Fibroblast of lung (primary cell): Measurements from ENCODE around the gene KCNG1. TPM values are rescaled to one million over a fixed set of nuclear protein-coding genes. Genes with fewer than 3 reads are reported as not detected.
A peak's percentile ranks its signal among the peaks of the same experiment; 100 is the strongest.

Experiments
- DNase-seq, 2 donors: peaks; one replicate each; pipeline versions ENCODE4 v3.0.0 to v3.0.0-alpha.2; 2010; ENCODE audit warnings: low read depth in 2 of 2
- H2AFZ ChIP-seq: 2 replicates; pipeline ENCODE4 v1.5.1; 2012; ENCODE audit warnings: low read length, control low read depth, inconsistent platforms
- H3K27ac ChIP-seq: 2 replicates; pipeline ENCODE4 v1.5.1; 2011; ENCODE audit warnings: low read length, control low read depth; ENCODE audit not compliant: insufficient read depth
- H3K27me3 ChIP-seq: 2 replicates; pipeline ENCODE4 v1.5.1; 2011; ENCODE audit warnings: mild to moderate bottlenecking, low read length; ENCODE audit not compliant: control insufficient read depth, insufficient read depth
- H3K36me3 ChIP-seq: 2 replicates; pipeline ENCODE4 v1.5.1; 2011; ENCODE audit warnings: low read length; ENCODE audit not compliant: control insufficient read depth, insufficient read depth
- H3K4me1 ChIP-seq: 2 replicates; pipeline ENCODE4 v1.5.1; 2011; ENCODE audit warnings: low read length; ENCODE audit not compliant: control insufficient read depth, insufficient read depth; ENCODE audit errors: extremely low read depth
- H3K4me2 ChIP-seq: 2 replicates; pipeline ENCODE4 v1.5.1; 2011; ENCODE audit warnings: low read length, control low read depth; ENCODE audit not compliant: insufficient read depth; ENCODE audit errors: extremely low read depth
- H3K4me3 ChIP-seq, 4 experiments: fragments of 200-600 bp in 1 of 4; sonication (generic) in 1 of 4; replicated peaks in 1 of 4; 2 replicates each; pipeline ENCODE4 v1.5.1; 2011 to 2016; ENCODE audit warnings: low read length in 4 of 4, low read depth in 3 of 4, mild to moderate bottlenecking in 3 of 4, control low read depth in 2 of 4, inconsistent platforms in 1 of 4, mixed read lengths in 1 of 4; ENCODE audit not compliant: insufficient read depth in 1 of 4; ENCODE audit errors: control extremely low read depth in 1 of 4
- H3K79me2 ChIP-seq: 2 replicates; pipeline ENCODE4 v1.5.1; 2012; ENCODE audit warnings: mild to moderate bottlenecking, low read length, inconsistent platforms; ENCODE audit not compliant: control insufficient read depth, insufficient read depth
- H3K9ac ChIP-seq: 2 replicates; pipeline ENCODE4 v1.5.1; 2011; ENCODE audit warnings: mild to moderate bottlenecking, low read length, control low read depth; ENCODE audit not compliant: insufficient read depth
- H3K9me3 ChIP-seq: 2 replicates; pipeline ENCODE4 v1.5.1; 2012; ENCODE audit warnings: low read depth, low read length; ENCODE audit not compliant: control insufficient read depth, insufficient read depth
- H4K20me1 ChIP-seq: 2 replicates; pipeline ENCODE4 v1.5.1; 2011; ENCODE audit warnings: low read length; ENCODE audit not compliant: control insufficient read depth, insufficient read depth; ENCODE audit errors: extremely low read depth
- EZH2 ChIP-seq: IDR thresholded peaks from 2 replicates; pipeline ENCODE4 v1.5.1; 2012; ENCODE audit warnings: low read length, control low read depth, mild to moderate bottlenecking; ENCODE audit errors: missing control alignments
- polyA plus RNA-seq, 2 donors: library from polyadenylated mRNA; depleted of rRNA in 1 of 2; stranded (reverse) in 1 of 2; unstranded in 1 of 2; fragments of >200 nt; gene quantifications; 2 replicates each; pipeline ENCODE4 v1.2.1, GENCODE V29; 2011 to 2012; ENCODE audit warnings: missing spikeins in 1 of 2
- total RNA-seq: library from RNA; depleted of rRNA; stranded (reverse); fragments of >200 nt; gene quantifications from 2 replicates; pipeline ENCODE4 v1.2.1, GENCODE V29; 2014
- TF ChIP-seq, protein P1 (sequence below), 2 donors: IDR thresholded peaks in 1 of 2; conservative IDR thresholded peaks in 1 of 2; 1 replicate in 1 of 2; 2 replicates in 1 of 2; pipeline ENCODE4 v1.5.1; 2011 to 2012; ENCODE audit warnings: low read length in 2 of 2, control low read depth in 1 of 2, inconsistent platforms in 1 of 2, low read depth in 1 of 2, mild to moderate bottlenecking in 1 of 2

Gene KCNG1
- total and polyA plus RNA-seq, 2 donors (not counting 1 experiment from before 2014, with no cell fraction given): 1.8 to 9.9 TPM

DNA sequence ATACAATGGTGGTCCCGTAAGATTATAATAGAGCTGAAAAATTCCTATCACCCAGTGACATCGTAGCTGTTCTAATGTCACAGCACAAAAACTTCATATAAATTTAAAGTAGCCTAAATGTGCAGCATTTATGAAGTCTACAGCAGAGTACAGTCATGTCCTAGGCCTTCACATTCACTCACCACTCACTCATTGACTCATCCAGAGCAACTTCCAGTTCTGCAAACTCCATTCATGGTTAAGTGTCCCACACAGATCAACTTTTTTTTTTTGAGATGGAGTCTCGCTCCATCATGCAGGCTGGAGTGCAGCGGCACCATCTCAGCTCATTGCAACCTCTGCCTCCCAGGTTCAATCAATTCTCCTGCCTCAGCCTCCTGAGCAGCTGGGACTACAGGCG, 20.9 kb upstream of the KCNG1 start:
- TF ChIP-seq, protein P1, sequence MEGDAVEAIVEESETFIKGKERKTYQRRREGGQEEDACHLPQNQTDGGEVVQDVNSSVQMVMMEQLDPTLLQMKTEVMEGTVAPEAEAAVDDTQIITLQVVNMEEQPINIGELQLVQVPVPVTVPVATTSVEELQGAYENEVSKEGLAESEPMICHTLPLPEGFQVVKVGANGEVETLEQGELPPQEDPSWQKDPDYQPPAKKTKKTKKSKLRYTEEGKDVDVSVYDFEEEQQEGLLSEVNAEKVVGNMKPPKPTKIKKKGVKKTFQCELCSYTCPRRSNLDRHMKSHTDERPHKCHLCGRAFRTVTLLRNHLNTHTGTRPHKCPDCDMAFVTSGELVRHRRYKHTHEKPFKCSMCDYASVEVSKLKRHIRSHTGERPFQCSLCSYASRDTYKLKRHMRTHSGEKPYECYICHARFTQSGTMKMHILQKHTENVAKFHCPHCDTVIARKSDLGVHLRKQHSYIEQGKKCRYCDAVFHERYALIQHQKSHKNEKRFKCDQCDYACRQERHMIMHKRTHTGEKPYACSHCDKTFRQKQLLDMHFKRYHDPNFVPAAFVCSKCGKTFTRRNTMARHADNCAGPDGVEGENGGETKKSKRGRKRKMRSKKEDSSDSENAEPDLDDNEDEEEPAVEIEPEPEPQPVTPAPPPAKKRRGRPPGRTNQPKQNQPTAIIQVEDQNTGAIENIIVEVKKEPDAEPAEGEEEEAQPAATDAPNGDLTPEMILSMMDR (conservative IDR thresholded peaks at IDR 0.05 in 1 of 2, IDR thresholded peaks at IDR 0.05 in 1 of 2; ENCODE audit: low read depth in 1 of 2, low read length in 2 of 2): no peak
- no peak for TF ChIP-seq EZH2
- Histone ChIP-seq H3K27me3 (peaks cover 2% of the 10 kb centered on the region), H3K9ac (no peak overlapping the region), H3K27ac (no peak overlapping the region), H3K79me2 (no peaks in the 10 kb centered on the region), H3K9me3 (no peaks in the 10 kb centered on the region), H3K4me2 (no peak overlapping the region), H2AFZ (no peak overlapping the region), H3K4me3 (no peak overlapping the region), H3K4me1 (no peaks in the 10 kb centered on the region), H3K36me3 (no peaks in the 10 kb centered on the region), H4K20me1 (no peaks in the 10 kb centered on the region)
- DNase-seq: peak; percentile 38 to 78

DNA sequence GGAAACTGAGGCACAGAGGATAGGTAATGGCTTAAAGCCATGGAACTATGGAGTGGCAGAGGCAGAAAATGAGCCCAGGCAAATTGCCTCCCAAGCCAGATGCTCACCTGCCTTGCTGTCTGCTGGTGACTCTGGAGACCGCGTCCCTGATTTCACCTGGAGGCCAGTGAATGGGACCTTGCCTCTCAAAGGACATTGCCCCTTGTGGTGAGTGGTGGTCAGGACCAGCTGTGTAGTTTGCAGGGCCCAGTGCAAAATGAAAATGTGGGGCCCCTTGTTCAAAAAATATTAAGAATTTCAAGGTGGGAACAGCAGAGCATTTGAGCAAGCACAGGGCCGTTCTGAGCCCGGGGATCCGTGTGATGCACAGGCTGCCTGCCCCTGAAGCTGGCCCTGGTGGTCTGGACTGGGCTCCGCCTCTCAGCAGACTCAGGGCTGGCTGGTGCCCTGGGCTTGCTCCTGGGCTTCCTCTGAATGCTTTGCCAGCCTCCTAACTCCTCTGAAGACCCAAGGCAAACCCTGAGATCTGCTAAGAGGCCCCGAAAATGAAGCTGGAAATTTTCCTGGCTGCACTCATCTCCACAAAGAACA, 19.8 kb upstream of the KCNG1 start:
- Histone ChIP-seq H3K27me3 (peaks cover 2% of the 10 kb centered on the region), H3K36me3 (no peaks in the 10 kb centered on the region), H3K4me2 (no peak overlapping the region), H4K20me1 (no peaks in the 10 kb centered on the region), H2AFZ (no peak overlapping the region), H3K79me2 (no peaks in the 10 kb centered on the region), H3K4me1 (no peaks in the 10 kb centered on the region), H3K27ac (no peak overlapping the region), H3K9me3 (no peaks in the 10 kb centered on the region), H3K4me3 (no peak overlapping the region), H3K9ac (no peak overlapping the region)
- no peak for TF ChIP-seq EZH2
- TF ChIP-seq, protein P1 (conservative IDR thresholded peaks at IDR 0.05 in 1 of 2, IDR thresholded peaks at IDR 0.05 in 1 of 2; ENCODE audit: low read depth in 1 of 2, low read length in 2 of 2): peak in 1 of 2 donors; percentile 20
- DNase-seq: no peak

DNA sequence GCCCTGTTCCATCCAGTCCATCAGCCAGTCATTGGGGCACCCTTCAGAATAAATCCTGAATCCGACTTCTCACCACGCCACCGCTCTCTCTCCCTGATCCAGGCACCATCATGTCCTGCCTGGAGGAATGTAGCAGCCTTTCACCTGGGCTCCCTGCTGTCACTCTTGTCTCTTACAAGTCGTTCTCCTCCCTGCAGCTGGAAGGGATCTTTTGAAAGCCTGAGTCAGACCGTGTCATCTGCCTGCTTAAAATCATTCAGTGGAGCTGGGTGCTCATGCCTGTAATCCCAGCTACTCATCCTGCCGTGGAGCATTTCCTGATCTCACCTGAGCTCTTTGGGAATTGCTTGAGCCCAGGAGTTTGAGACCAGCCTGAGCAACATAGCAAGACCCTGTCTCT, 19.2 kb upstream of the KCNG1 start:
- no peaks in the 10 kb centered on the region for H3K4me1 ChIP-seq
- no peak overlapping the region for H3K4me3 ChIP-seq
- no peaks in the 10 kb centered on the region for H4K20me1 ChIP-seq
- no peaks in the 10 kb centered on the region for H3K36me3 ChIP-seq
- H3K4me2 ChIP-seq: no peak overlapping the region
- H3K9ac ChIP-seq: no peak overlapping the region
- no peak overlapping the region for H3K27ac ChIP-seq
- H3K79me2 ChIP-seq: no peaks in the 10 kb centered on the region
- no peak overlapping the region for H2AFZ ChIP-seq
- no peak for TF ChIP-seq EZH2
- TF ChIP-seq, protein P1 (conservative IDR thresholded peaks at IDR 0.05 in 1 of 2, IDR thresholded peaks at IDR 0.05 in 1 of 2; ENCODE audit: low read depth in 1 of 2, low read length in 2 of 2): no peak
- no peaks in the 10 kb centered on the region for H3K9me3 ChIP-seq
- H3K27me3 ChIP-seq: no peaks in the 10 kb centered on the region
- no peak for DNase-seq
